ENCODE results near the gene TREML4. TPM values are rescaled to one million over a fixed set of nuclear protein-coding genes. Genes with fewer than 3 reads are reported as not detected.
"Not testable (repeated sequence)": the region's sequence is repeated elsewhere in the genome, so short reads cannot be mapped to it uniquely, and the experiment has no call there.

Gene TREML4, protein sequence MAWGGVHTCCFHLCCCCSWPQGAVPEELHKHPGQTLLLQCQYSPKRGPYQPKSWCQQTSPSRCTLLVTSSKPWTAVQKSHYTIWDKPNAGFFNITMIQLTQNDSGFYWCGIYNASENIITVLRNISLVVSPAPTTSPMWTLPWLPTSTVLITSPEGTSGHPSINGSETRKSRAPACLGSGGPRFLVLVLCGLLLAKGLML
- total RNA-seq (under 1 TPM in 1 of 2 donors, not detected in 1; 0.49 TPM), polyA plus RNA-seq (not detected)
- long read RNA-seq, donor 1, result 0 reads
- long read RNA-seq, donor 2, result 0 reads

DNA sequence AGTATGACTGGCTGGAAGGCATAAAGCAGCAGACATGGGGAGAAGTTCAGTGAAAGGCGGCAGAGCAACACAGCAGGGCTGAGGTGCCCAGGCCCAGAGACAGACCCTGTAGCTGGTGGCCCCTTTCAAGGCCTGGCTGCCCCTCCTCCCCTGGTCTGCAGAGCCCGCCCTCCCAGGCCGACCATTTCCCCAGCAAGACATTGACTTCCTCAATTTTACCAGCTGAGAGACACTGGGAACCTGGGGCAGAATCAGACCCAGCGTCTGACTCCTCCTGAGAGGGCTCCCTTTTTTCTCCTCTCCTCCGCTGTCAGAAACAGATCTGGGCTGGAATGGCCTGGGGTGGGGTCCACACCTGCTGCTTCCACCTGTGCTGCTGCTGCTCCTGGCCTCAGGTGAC, at the start of gene TREML4:
TREML4 (plus strand) TSS at position 254 of the 400 bp plus-strand sequence; CDS start at position 333, 79 bp downstream.
- intact Hi-C loops (cut with DNase I), result no loop called here
- ATAC-seq (ENCODE audit: low FRiP score) (no peak), DNase-seq (no peak)
- Histone ChIP-seq H3K4me3 (ENCODE audit: low read length in 2 of 2) (no peak within 1 kb of the TSS), H3K27ac (ENCODE audit: low read depth in 1 of 2, low read length in 2 of 2) (no peak within 1 kb of the TSS), H3K9me3 (ENCODE audit: control insufficient read depth, low read length) (no peaks in the 10 kb centered on the region), H3K36me3 (ENCODE audit: control insufficient read depth in 1 of 2, insufficient read depth in 2 of 2, low read length in 1 of 2) (no peaks in the 10 kb centered on the region), H3K4me1 (ENCODE audit: control insufficient read depth in 1 of 2, insufficient read depth in 2 of 2, low read length in 2 of 2) (no peaks in the 10 kb centered on the region), H3K27me3 (ENCODE audit: control insufficient read depth in 1 of 2, insufficient read depth in 2 of 2, low read length in 1 of 2) (peaks cover 0 to 2% of the 10 kb centered on the region in 2 donors)
- 53 to 59% methylated on average over 5 of the region's 5 CpGs for WGBS, 2 donors

DNA sequence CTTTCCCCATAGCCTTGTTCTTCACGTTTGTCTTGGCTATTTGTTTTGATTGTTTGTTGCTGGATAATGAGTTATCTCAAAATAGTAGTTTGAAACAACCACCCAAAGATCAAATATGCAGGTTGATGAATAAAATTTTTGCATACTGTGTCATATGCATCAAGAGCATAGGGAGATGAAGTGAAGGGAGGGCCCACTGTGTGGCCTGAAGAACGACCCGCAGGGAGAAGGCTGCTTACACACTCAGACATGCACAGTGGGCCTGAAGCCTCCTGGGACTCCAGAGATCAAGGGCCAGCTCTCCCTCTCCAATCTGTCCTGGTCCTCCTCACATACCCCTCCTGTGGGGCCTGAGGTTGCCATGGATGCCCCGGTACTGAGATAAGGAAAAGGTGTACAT, 49.0 kb upstream of the TREML4 start:
- H3K4me1 ChIP-seq (ENCODE audit: control insufficient read depth in 1 of 2, insufficient read depth in 2 of 2, low read length in 2 of 2), result no peaks in the 10 kb centered on the region
- no peaks in the 10 kb centered on the region for H3K36me3 ChIP-seq (ENCODE audit: control insufficient read depth in 1 of 2, insufficient read depth in 2 of 2, low read length in 1 of 2)
- H3K27ac ChIP-seq (ENCODE audit: low read depth in 1 of 2, low read length in 2 of 2), result no peak overlapping the region
- DNase-seq, result no peak
- no peaks in the 10 kb centered on the region for H3K9me3 ChIP-seq (ENCODE audit: control insufficient read depth, low read length)
- ATAC-seq (ENCODE audit: low FRiP score), result no peak
- H3K4me3 ChIP-seq (ENCODE audit: low read length in 2 of 2), result no peak overlapping the region
- no peaks in the 10 kb centered on the region for H3K27me3 ChIP-seq (ENCODE audit: control insufficient read depth in 1 of 2, insufficient read depth in 2 of 2, low read length in 1 of 2)
- intact Hi-C loops (cut with DNase I), result no loop called here
- 55 to 60% methylated on average over 4 of the region's 4 CpGs for WGBS, 2 donors

DNA sequence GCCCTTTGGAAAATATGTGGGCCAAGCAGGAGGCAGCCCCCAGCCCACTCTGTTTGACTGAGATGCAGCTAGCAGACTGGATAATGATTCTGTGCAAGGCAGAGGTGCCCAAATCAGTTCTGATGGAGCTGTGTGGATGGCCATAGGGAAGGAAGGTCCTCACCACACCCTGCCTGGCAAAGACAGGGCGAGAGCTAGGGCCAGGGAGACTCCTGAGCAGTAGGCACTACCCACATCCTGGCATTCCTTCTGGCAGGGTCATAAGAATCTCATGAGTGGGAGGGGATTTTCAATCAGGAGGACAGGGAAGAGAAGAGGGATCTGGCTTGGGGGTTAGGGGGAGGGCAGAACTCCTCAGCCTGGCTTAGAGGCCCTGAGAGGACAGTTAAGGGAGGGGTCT, 46.6 kb upstream of the TREML4 start:
- intact Hi-C loops (cut with DNase I), result no loop called here
- Histone ChIP-seq H3K4me3 (ENCODE audit: low read length in 2 of 2) (no peak overlapping the region), H3K4me1 (ENCODE audit: control insufficient read depth in 1 of 2, insufficient read depth in 2 of 2, low read length in 2 of 2) (no peaks in the 10 kb centered on the region), H3K9me3 (ENCODE audit: control insufficient read depth, low read length) (no peaks in the 10 kb centered on the region), H3K27ac (ENCODE audit: low read depth in 1 of 2, low read length in 2 of 2) (no peak overlapping the region), H3K36me3 (ENCODE audit: control insufficient read depth in 1 of 2, insufficient read depth in 2 of 2, low read length in 1 of 2) (no peaks in the 10 kb centered on the region), H3K27me3 (ENCODE audit: control insufficient read depth in 1 of 2, insufficient read depth in 2 of 2, low read length in 1 of 2) (no peaks in the 10 kb centered on the region)
- DNase-seq (no peak), ATAC-seq (ENCODE audit: low FRiP score) (no peak)
- 58 to 67% methylated on average over 1 of the region's 1 CpG for WGBS, 2 donors

DNA sequence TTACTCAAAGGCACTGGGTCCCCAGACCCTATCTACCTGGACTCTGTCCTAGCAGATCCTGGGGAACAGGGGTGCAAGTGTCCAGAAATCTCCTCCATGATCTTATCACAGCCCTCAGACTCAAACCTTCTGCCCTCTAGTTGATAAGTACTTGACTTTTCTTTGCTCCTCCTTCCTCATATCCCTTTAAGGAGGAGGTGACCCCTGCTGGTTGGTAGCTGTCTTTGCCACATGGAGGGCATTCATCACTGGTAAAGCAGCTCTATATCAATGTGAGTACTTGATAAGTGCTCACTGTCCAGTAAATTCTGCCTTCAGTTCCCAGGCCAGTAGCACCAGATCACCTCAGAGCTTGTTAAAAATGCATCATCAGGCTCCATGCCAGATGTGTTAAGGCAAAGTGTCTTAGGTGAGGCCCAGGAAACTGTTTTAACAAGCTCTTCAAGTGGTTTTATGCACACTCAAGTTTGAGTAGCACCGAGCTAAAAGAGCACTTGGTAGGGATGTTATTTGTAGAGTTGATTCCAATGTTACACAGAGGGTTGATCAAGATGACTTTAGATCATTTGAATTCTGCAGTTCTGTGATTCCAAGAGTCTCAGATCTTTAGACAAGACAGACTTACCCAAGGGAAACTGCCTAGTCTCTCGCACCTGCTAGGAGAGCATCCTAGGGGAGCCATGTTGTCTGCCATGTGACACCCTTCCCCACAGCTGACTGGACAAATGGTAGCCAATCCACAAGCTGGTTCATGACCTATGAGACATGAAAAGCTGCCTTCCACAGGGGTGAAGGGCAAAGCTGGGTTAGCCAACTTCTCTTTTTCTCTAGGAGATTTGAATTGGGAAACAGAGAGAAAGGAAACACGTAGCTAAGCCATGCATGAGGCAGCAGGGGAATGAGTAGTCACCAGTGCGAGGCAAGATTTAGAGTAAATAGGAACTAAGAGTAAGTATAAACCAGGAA, 45.8 kb upstream of the TREML4 start:
- intact Hi-C loops (cut with DNase I), result no loop called here
- H3K4me3 ChIP-seq (ENCODE audit: low read length in 2 of 2), result no peak overlapping the region
- H3K4me1 ChIP-seq (ENCODE audit: control insufficient read depth in 1 of 2, insufficient read depth in 2 of 2, low read length in 2 of 2), result no peaks in the 10 kb centered on the region
- no peak overlapping the region for H3K27ac ChIP-seq (ENCODE audit: low read depth in 1 of 2, low read length in 2 of 2)
- no peaks in the 10 kb centered on the region for H3K27me3 ChIP-seq (ENCODE audit: control insufficient read depth in 1 of 2, insufficient read depth in 2 of 2, low read length in 1 of 2)
- no peaks in the 10 kb centered on the region for H3K9me3 ChIP-seq (ENCODE audit: control insufficient read depth, low read length)
- ATAC-seq (ENCODE audit: low FRiP score), result no peak
- no peaks in the 10 kb centered on the region for H3K36me3 ChIP-seq (ENCODE audit: control insufficient read depth in 1 of 2, insufficient read depth in 2 of 2, low read length in 1 of 2)
- DNase-seq, result peak in 1 of 2 donors; percentile 61
- WGBS, 2 donors, result 74 to 77% methylated on average over 4 of the region's 4 CpGs

DNA sequence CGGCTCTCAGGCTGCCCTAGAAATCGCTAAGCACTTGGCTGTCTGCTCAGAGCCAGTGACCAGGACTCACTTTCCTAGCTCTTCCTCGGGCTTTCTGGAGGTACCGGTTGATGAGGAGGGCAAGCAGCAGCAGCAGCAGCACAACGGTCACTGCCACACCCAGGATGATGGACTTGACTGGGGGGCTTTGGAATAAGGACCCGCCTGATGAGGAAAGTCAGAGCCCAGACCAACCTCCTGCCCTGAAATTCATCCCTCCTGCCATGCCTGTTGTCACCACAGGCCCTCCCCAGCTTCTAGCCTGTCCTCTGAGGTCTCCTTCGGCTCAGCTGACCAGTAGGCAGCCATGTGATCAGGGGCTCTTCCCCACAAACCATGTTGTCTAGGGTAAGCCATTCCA, 43.4 kb upstream of the TREML4 start:
- intact Hi-C loops (cut with DNase I), result no loop called here
- H3K27me3 ChIP-seq (ENCODE audit: control insufficient read depth in 1 of 2, insufficient read depth in 2 of 2, low read length in 1 of 2), result no peaks in the 10 kb centered on the region
- no peak overlapping the region for H3K27ac ChIP-seq (ENCODE audit: low read depth in 1 of 2, low read length in 2 of 2)
- no peaks in the 10 kb centered on the region for H3K36me3 ChIP-seq (ENCODE audit: control insufficient read depth in 1 of 2, insufficient read depth in 2 of 2, low read length in 1 of 2)
- no peaks in the 10 kb centered on the region for H3K4me1 ChIP-seq (ENCODE audit: control insufficient read depth in 1 of 2, insufficient read depth in 2 of 2, low read length in 2 of 2)
- WGBS, 2 donors, result 76 to 79% methylated on average over 6 to 7 of the region's 7 CpGs
- peaks cover under 1% of the 10 kb centered on the region for H3K9me3 ChIP-seq (ENCODE audit: control insufficient read depth, low read length)
- DNase-seq (no peak), ATAC-seq (ENCODE audit: low FRiP score) (no peak)
- no peak overlapping the region for H3K4me3 ChIP-seq (ENCODE audit: low read length in 2 of 2)

DNA sequence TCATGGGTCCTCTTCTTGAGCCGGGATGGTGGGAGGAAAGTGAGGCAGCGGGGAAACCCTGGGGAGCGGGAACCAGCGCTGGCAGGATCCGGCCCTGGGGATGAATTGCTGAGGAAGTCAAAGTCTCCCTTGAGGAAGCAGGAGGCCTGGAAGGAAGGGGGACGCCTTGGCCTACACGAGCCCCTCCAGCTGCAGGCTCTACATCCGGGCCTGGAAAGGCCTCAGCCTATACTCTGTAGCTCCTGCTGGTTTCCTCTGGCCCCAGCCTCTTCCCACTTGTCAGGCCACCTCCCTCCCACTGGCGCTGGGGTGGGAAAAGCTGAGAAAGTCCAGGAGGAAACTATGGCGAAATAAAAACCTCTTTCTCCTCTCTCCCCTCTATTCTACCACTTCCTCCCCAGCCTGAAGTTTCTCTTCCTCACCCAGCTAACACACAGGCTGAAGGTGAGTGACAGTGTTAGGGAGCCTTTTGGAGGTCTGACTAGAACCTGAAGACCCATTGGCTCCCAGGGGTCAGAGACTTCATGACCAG, 42.1 kb upstream of the TREML4 start:
- intact Hi-C loops (cut with DNase I), result no loop called here

DNA sequence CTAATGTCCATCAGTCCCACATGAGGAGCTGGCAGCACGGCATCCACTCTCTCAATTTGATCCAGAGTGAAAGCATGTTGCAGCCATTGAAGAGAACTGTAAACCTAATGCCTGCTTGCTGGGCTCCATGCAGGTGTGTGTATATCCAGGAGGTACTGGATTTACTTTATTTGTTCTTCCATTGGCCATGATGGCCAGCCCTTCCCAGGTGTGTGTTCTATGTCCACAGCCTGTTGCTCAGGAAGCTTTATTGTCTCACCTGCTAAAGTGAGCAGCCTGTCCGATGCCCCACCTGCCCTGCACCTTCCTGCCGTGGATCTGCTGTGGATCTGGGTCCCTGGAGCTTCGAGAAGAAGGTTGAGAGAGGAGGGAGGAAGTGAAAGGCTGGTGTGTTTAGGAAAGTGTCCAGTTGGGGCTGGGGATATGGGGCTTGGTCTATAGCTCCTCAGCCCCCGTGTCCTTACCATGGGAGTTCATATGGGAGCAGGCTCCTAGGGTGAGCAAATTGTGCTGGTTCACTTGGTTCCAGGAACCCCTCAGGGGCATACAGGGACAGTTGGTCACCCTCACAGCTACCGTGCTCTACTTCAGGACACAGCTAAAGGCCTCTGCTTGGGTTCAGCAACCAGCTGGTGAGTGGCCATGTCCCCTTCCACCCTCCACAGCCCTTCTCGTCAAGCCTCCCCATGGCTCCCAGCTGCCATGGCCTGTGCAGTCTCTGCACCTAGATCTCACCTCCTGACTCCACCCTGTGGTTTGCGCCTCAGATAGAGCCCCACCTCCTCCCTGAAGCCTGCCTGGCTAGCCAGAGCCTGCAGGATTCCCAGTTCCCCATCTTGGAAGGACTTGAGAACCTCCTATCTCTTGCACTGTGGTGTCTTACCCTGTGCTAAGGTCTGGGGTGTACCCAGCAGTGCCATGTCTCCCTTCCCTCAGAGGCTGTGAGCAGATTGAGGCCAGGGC, 39.9 kb upstream of the TREML4 start:
- WGBS, 2 donors, result 83 to 85% methylated on average over 8 of the region's 8 CpGs
- Histone ChIP-seq H3K9me3 (ENCODE audit: control insufficient read depth, low read length) (peaks cover 5% of the 10 kb centered on the region), H3K27ac (ENCODE audit: low read depth in 1 of 2, low read length in 2 of 2) (no peak overlapping the region), H3K4me1 (ENCODE audit: control insufficient read depth in 1 of 2, insufficient read depth in 2 of 2, low read length in 2 of 2) (no peaks in the 10 kb centered on the region), H3K27me3 (ENCODE audit: control insufficient read depth in 1 of 2, insufficient read depth in 2 of 2, low read length in 1 of 2) (no peaks in the 10 kb centered on the region), H3K36me3 (ENCODE audit: control insufficient read depth in 1 of 2, insufficient read depth in 2 of 2, low read length in 1 of 2) (no peaks in the 10 kb centered on the region), H3K4me3 (ENCODE audit: low read length in 2 of 2) (no peak overlapping the region)
- intact Hi-C loops (cut with DNase I), result no loop called here
- ATAC-seq (ENCODE audit: low FRiP score) (no peak), DNase-seq (no peak)

More for the DNA sequence above, 42.1 kb upstream of the TREML4 start:
- H3K4me3 ChIP-seq (ENCODE audit: low read length in 2 of 2), result no peak overlapping the region
- WGBS, 2 donors, result 69 to 78% methylated on average over 10 of the region's 10 CpGs
- H3K36me3 ChIP-seq (ENCODE audit: control insufficient read depth in 1 of 2, insufficient read depth in 2 of 2, low read length in 1 of 2), result no peaks in the 10 kb centered on the region
- ATAC-seq (ENCODE audit: low FRiP score) (no peak), DNase-seq (no peak)
- no peak overlapping the region for H3K27ac ChIP-seq (ENCODE audit: low read depth in 1 of 2, low read length in 2 of 2)
- no peaks in the 10 kb centered on the region for H3K4me1 ChIP-seq (ENCODE audit: control insufficient read depth in 1 of 2, insufficient read depth in 2 of 2, low read length in 2 of 2)
- H3K9me3 ChIP-seq (ENCODE audit: control insufficient read depth, low read length), result peaks cover 5% of the 10 kb centered on the region
- H3K27me3 ChIP-seq (ENCODE audit: control insufficient read depth in 1 of 2, insufficient read depth in 2 of 2, low read length in 1 of 2), result no peaks in the 10 kb centered on the region

DNA sequence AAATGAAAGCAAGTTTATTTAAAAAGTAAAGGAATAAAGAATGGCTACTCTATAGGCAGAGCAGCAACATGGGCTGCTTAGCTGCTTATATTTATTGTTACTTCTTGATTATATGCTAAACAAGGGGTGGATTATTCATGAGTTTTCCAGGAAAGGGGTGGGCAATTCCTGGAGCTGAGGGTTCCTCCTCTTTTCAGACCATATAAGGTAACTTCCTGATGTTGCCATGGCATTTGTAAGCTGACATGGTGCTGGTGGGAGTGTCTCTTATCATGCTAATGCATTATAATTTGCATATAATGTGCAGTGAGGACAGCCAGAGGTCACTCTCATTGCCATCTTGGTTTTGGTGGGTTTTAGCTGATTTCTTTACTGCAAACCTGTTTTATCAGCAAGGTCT, 39.1 kb upstream of the TREML4 start:
- intact Hi-C loops (cut with DNase I); H3K27me3 ChIP-seq (ENCODE audit: control insufficient read depth in 1 of 2, insufficient read depth in 2 of 2, low read length in 1 of 2); H3K36me3 ChIP-seq (ENCODE audit: control insufficient read depth in 1 of 2, insufficient read depth in 2 of 2, low read length in 1 of 2); ATAC-seq (ENCODE audit: low FRiP score); H3K27ac ChIP-seq (ENCODE audit: low read depth in 1 of 2, low read length in 2 of 2); DNase-seq; H3K4me1 ChIP-seq (ENCODE audit: control insufficient read depth in 1 of 2, insufficient read depth in 2 of 2, low read length in 2 of 2); H3K9me3 ChIP-seq (ENCODE audit: control insufficient read depth, low read length); H3K4me3 ChIP-seq (ENCODE audit: low read length in 2 of 2): not testable (repeated sequence)

Data from aorta (tissue), 5 donors.